Effector memory CD4-positive, alpha-beta T cell (primary cell): Measurements from ENCODE around the gene SLC15A1.

Experiments
- DNase-seq, 3 donors: peaks; one replicate each; pipeline ENCODE4 v3.0.0-alpha.2; 2020
- H3K27ac ChIP-seq: 2 replicates; pipeline ENCODE4 v1.7.0; 2013; ENCODE audit warnings: mild to moderate bottlenecking, low read length, moderate library complexity; ENCODE audit not compliant: insufficient read depth, poor library complexity, severe bottlenecking
- H3K27me3 ChIP-seq: replicated peaks from 2 replicates; pipeline ENCODE4 v1.7.0; 2013; ENCODE audit warnings: mild to moderate bottlenecking, low read length; ENCODE audit not compliant: insufficient read depth, control insufficient read depth, poor library complexity, severe bottlenecking
- H3K36me3 ChIP-seq: 2 replicates; pipeline ENCODE4 v1.7.0; 2013; ENCODE audit warnings: mild to moderate bottlenecking, low read length, moderate library complexity; ENCODE audit not compliant: control insufficient read depth, insufficient read depth
- H3K4me1 ChIP-seq: 2 replicates; pipeline ENCODE4 v1.7.0; 2013; ENCODE audit warnings: low read length, mild to moderate bottlenecking; ENCODE audit not compliant: control insufficient read depth, insufficient read depth, poor library complexity, severe bottlenecking
- H3K4me3 ChIP-seq: 2 replicates; pipeline ENCODE4 v1.7.0; 2013; ENCODE audit warnings: low read length, low read depth, mild to moderate bottlenecking; ENCODE audit not compliant: insufficient read depth, poor library complexity, severe bottlenecking
- H3K9me3 ChIP-seq: 2 replicates; pipeline ENCODE4 v1.7.0; 2013; ENCODE audit warnings: mild to moderate bottlenecking, low read length, moderate library complexity; ENCODE audit not compliant: control insufficient read depth

The SLC15A1 gene

DNA sequence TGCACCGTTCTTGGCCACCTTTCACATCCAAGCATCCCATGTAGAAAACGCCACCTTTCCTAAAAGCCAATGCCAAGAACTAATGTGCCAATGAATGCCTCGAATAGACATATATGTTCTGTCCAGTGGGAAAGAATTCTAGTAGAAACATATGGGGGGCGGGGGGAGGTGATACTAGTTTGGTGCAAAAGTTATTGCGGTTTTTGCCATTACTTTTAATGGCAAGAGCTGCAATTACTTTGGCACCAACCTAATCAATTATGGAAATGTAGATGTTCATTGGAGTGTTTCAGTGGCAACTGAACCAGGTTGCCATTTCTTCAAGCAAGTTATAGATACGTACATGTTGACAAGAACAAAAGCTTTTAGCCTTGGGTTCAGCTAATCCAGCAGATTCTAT is 34.6 kb downstream of the SLC15A1 start:
- no peak for DNase-seq

DNA sequence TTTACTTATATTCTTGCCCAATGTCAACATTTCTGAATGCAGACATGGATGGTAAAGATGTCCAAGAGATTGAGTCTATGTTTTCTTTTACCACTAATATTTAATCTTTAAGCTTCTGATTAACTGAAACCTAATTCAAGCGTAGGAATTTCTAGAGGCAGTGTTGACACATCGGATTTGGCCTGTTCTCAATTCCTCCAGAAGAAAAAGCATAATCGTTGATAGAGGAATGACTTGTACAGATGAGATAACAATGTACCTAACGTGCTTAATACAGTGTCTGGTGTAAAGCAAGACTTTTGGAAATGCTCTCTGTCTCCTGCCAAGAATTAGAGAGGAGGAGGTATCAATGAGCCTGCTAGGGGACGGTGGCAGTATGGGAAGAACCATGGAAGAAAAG is 35.2 kb downstream of the SLC15A1 start:
- no peak overlapping the region for H3K4me3 ChIP-seq
- no peak overlapping the region for H3K27ac ChIP-seq
- no peak for DNase-seq
- no peaks in the 10 kb centered on the region for H3K27me3 ChIP-seq
- no peaks in the 10 kb centered on the region for H3K4me1 ChIP-seq
- no peaks in the 10 kb centered on the region for H3K9me3 ChIP-seq
- H3K36me3 ChIP-seq = no peaks in the 10 kb centered on the region

More for the DNA sequence above, 34.6 kb downstream of the SLC15A1 start:
- H3K27me3 ChIP-seq = no peaks in the 10 kb centered on the region
- no peaks in the 10 kb centered on the region for H3K36me3 ChIP-seq
- H3K4me1 ChIP-seq = no peaks in the 10 kb centered on the region
- H3K4me3 ChIP-seq = no peak overlapping the region
- H3K9me3 ChIP-seq = no peaks in the 10 kb centered on the region
- H3K27ac ChIP-seq = no peak overlapping the region

DNA sequence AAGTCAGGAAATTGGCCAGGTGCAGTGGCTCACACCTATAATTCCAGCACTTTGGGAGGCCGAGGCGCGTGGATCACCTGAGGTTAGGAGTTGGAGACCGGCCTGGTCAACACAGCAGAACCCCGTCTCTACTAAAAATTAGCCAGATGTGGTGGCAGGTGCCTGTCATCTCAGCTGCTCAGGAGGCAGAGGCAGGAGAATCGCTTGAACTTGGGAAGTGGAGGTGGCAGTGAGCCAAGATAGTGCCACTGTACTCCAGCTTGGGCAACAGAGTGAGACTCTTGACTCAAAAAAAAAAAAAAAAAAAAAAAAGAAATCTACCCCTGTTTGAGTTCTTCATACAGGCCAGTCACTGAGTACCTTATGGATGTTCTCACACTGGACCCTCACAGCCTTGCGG is 42.0 kb downstream of the SLC15A1 start:
- no peak overlapping the region for H3K4me3 ChIP-seq
- H3K9me3 ChIP-seq = no peaks in the 10 kb centered on the region
- H3K4me1 ChIP-seq = no peaks in the 10 kb centered on the region
- no peaks in the 10 kb centered on the region for H3K36me3 ChIP-seq
- H3K27ac ChIP-seq = no peak overlapping the region
- no peak for DNase-seq
- no peaks in the 10 kb centered on the region for H3K27me3 ChIP-seq

DNA sequence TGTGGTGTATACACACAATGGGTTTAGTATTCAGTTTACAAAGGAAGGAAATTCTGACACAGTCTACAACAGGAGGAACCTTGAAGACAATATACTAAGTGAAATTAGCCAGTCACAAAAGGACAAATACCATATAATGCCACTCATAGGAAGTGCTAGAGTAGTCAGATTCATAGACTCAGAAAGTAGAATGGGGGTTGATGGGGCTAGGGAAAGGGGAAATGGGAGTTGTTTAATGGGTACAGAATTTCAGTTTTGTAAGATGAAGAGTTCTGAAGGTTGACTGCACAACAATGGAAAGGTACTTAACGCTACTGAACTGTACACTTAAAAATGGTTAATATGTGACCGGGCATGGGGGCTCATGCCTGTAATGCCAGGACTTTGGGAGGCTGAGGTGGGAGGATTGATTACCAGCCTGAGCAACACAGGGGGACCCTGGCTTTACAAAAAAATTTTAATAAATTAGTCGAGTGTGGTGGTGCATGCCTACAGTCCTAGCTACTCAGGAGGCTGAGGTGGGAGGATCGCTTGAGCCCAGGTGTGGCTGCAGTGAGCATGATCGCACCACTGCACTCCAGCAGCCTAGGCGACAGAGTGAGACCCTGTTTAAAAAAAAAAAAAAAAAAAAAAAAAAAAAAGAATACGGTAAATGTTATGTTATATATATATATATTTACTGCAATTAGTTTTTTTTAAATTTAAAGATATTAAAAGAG is 45.0 kb downstream of the SLC15A1 start:
- H3K4me3 ChIP-seq = no peak overlapping the region
- H3K27me3 ChIP-seq = no peaks in the 10 kb centered on the region
- H3K27ac ChIP-seq = no peak overlapping the region
- no peaks in the 10 kb centered on the region for H3K36me3 ChIP-seq
- no peaks in the 10 kb centered on the region for H3K9me3 ChIP-seq
- H3K4me1 ChIP-seq = no peaks in the 10 kb centered on the region
- no peak for DNase-seq

DNA sequence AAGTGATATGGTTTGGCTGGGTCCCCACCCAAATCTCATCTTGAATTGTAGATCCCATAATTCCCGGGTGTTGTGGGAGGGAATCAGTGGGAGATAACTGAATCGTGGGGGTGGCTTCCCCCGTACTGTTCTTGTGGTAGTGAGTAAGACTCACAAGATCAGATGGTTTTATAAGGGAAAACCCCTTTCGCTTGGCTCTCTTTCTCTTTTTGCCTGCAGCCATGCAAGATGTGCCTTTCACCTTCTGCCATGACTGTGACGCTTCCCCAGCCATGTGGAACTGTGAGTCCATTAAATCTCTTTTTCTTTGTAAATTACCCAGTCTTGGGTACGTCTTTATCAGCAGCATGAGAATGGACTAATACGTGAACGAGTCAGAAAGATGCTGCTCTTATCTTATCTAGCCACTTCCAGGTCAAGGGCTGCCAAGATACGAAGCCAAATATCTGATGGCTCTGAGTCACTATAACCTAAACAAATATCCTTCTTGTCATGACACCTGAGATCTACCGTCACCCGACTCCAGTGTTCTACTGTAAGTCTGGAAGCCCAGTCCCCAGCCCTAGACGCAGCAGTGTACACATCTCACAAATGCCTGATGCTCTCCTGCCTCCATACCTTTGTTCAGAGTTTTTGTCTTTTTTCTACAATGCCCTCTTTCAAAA is 45.9 kb downstream of the SLC15A1 start:
- DNase-seq = no peak
- H3K4me1 ChIP-seq = no peaks in the 10 kb centered on the region
- H3K27ac ChIP-seq = no peak overlapping the region
- no peaks in the 10 kb centered on the region for H3K9me3 ChIP-seq
- H3K27me3 ChIP-seq = no peaks in the 10 kb centered on the region
- no peak overlapping the region for H3K4me3 ChIP-seq
- no peaks in the 10 kb centered on the region for H3K36me3 ChIP-seq

DNA sequence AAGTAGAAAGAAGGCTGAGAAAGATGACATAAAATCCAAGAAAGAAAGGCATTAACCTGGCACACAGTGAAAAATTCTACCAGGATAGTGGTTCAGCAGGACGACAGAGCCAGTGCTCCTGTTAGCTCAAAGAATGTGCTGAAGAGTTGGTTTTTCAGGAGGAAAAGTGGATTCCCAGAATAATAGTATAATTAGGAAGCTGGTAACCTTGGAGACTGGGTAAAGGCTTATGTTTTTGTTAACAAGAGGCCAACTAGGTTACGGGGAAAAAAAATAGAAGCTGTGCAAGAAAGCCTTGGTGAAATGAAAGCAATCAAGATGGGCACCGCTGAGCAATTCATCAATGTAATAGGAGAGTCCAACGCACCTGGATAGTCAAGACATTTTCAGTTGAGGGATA is 54.7 kb downstream of the SLC15A1 start:
- H3K4me1 ChIP-seq = no peaks in the 10 kb centered on the region
- no peaks in the 10 kb centered on the region for H3K27me3 ChIP-seq
- H3K27ac ChIP-seq = no peak overlapping the region
- no peaks in the 10 kb centered on the region for H3K9me3 ChIP-seq
- no peak for DNase-seq
- no peaks in the 10 kb centered on the region for H3K36me3 ChIP-seq
- H3K4me3 ChIP-seq = no peak overlapping the region

DNA sequence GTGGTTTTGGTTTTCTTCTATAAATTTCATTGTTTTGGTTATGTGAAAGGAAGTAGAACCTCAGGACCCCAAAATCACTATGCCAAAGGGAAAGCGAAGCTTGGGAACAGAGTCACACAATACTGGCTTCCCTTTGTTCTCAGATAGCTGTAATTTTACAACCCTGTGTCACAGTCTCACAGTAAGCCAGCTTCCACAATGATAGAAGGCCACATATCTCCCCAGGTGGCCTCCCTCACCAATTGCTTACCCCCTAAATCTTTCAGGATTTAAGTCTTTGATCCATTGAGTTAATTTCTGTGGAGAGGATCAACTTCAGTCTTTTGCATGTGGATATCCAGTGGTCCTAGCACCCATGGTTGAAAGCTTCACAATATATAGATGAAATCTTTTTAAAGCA is 58.7 kb downstream of the SLC15A1 start:
- DNase-seq = no peak
- no peaks in the 10 kb centered on the region for H3K4me1 ChIP-seq
- H3K4me3 ChIP-seq = no peak overlapping the region
- H3K36me3 ChIP-seq = no peaks in the 10 kb centered on the region
- H3K27ac ChIP-seq = no peak overlapping the region
- no peaks in the 10 kb centered on the region for H3K27me3 ChIP-seq
- no peaks in the 10 kb centered on the region for H3K9me3 ChIP-seq

DNA sequence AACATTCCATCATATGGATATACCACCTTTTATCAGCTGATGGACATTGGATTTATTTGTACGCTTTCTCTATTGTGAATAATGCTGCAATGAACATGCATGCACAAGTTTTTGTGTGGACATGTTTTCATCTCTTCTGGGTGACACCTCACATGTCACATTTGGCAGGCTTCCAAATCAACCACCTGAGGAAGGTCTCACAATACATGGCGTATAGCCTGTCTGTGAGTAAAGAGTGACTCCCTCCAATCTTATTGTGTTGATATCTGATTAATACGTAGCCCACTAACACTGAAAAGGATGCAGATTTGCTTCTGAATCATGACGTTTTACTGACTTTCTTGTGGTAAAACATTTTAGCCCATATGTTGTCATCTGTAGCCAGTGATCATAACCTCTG is 61.1 kb downstream of the SLC15A1 start:
- H3K9me3 ChIP-seq = no peaks in the 10 kb centered on the region
- H3K27me3 ChIP-seq = no peaks in the 10 kb centered on the region
- H3K27ac ChIP-seq = no peak overlapping the region
- no peak for DNase-seq
- no peaks in the 10 kb centered on the region for H3K36me3 ChIP-seq
- no peaks in the 10 kb centered on the region for H3K4me1 ChIP-seq
- H3K4me3 ChIP-seq = no peak overlapping the region

DNA sequence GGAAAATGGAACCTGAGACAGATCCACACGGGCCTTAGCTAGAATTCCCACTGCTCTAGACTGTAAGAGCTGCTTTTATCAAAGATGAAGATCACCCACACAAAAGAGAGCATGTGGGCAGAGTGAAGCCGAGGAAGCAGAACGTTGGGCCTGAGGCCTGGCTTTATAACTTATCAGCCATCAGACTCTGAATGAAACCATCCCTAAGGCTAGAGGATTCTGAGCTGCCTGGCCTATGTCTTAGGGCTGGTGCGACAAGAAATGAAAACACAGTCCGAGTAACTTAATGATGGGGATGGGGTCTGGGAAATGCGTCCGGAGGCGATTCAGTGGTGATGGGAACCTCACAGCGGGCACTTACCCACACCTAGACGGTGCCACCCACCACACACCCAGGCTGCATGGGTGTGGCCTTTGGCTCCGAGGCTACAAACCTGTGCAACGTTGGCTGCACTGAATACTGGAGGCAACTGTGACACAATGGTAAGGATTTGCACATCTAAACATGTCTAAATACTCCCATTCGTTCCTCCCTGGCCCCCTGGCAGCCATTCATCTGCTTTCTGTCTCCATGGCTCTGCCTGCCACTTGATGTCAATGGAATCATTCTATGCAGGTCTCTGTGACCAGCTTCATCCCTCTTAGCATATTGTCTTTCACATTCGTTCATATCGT is 62.0 kb downstream of the SLC15A1 start:
- H3K4me1 ChIP-seq = no peaks in the 10 kb centered on the region
- no peaks in the 10 kb centered on the region for H3K9me3 ChIP-seq
- no peak overlapping the region for H3K27ac ChIP-seq
- no peak overlapping the region for H3K4me3 ChIP-seq
- no peak for DNase-seq
- H3K27me3 ChIP-seq = no peaks in the 10 kb centered on the region
- H3K36me3 ChIP-seq = no peaks in the 10 kb centered on the region

DNA sequence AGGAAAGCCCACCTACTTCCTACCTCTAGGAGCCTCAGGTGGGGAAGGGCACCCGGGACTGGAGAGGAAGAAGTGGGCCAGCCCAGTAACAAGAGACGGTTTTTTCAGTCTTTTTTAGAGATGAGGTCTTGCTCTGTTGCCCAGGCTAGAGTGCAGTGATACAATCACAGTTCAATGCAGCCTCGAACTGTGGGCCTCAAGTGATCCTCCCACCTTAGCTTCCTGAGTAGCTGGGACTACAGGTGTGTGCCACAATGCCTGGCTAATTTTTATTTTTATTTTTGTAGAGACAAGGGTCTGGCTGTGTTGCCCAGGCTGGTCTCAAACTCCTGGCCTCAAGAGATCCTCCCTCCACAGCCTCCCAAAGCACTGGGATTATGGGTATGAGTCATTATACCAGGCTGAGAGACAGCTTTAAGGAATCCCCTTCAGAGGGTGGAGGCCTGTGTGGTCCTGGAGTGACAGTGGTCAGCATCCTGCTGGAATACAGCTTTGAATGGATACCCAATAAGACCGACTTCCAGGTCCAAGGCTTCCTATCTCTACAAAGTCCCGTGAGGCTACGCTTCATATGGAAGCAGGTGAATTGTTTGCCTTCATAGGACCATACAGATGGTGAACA is 63.0 kb downstream of the SLC15A1 start:
- Histone ChIP-seq H3K4me3 (no peak overlapping the region), H3K4me1 (no peaks in the 10 kb centered on the region), H3K27me3 (no peaks in the 10 kb centered on the region), H3K9me3 (no peaks in the 10 kb centered on the region), H3K36me3 (no peaks in the 10 kb centered on the region), H3K27ac (no peak overlapping the region)
- no peak for DNase-seq
